Esophagus muscularis mucosa (tissue), 4 donors: ENCODE measurements around the gene ZFP92. TPM values are rescaled to one million over a fixed set of nuclear protein-coding genes. Genes with fewer than 3 reads are reported as not detected.

Source experiments
- DNase-seq: peaks from one replicate; pipeline ENCODE4 v3.0.0-alpha.2; 2017; ENCODE audit errors: extremely low spot score
- H3K27ac ChIP-seq, 4 donors: fragments of 200-600 bp; sonication (generic); replicated peaks in 1 of 4; 1 replicate in 3 of 4; 2 replicates in 1 of 4; pipeline ENCODE4 v1.5.1; 2016 to 2019; ENCODE audit warnings: mild to moderate bottlenecking in 1 of 4
- H3K27me3 ChIP-seq, 4 donors: fragments of 200-600 bp; sonication (generic); one replicate each; pipeline versions ENCODE4 v1.5.1 to v1.6.0; 2016 to 2019
- H3K36me3 ChIP-seq, 4 donors: fragments of 200-600 bp; sonication (generic); one replicate each; pipeline ENCODE4 v1.5.1; 2016 to 2019
- H3K4me1 ChIP-seq, 4 donors: fragments of 200-600 bp; sonication (generic); one replicate each; pipeline ENCODE4 v1.5.1; 2016 to 2019
- H3K4me3 ChIP-seq, 4 donors: fragments of 200-600 bp; sonication (generic); 1 replicate in 2 of 4; 2 replicates in 2 of 4; pipeline ENCODE4 v1.5.1; 2016 to 2019; ENCODE audit warnings: mild to moderate bottlenecking in 4 of 4, moderate library complexity in 1 of 4
- H3K9me3 ChIP-seq, 4 donors: fragments of 200-600 bp; sonication (generic); 1 replicate in 3 of 4; 2 replicates in 1 of 4; pipeline ENCODE4 v1.5.1; 2016 to 2019
- CTCF ChIP-seq, 3 experiments: fragments of 200-600 bp in 2 of 3; fragments of 450-650 bp in 1 of 3; sonication (generic) in 2 of 3; IDR thresholded peaks; one replicate each; pipeline ENCODE4 v1.5.1; 2017 to 2019; ENCODE audit warnings: antibody characterized with exemption in 3 of 3, mild to moderate bottlenecking in 2 of 3, moderate library complexity in 1 of 3
- EP300 ChIP-seq: sonication (generic); formaldehyde crosslinking; IDR thresholded peaks from one replicate; pipeline ENCODE4 v1.6.1; 2017; ENCODE audit warnings: antibody characterized with exemption
- POLR2A ChIP-seq: fragments of 450-650 bp; IDR thresholded peaks from one replicate; pipeline ENCODE4 v1.6.1; 2017; ENCODE audit warnings: antibody characterized with exemption, moderate library complexity, mild to moderate bottlenecking, low read depth
- POLR2AphosphoS5 ChIP-seq, 2 donors: sonication (generic); formaldehyde crosslinking; IDR thresholded peaks; one replicate each; pipeline ENCODE4 v1.6.1; 2017; ENCODE audit warnings: antibody characterized with exemption in 2 of 2
- WGBS: methylation state at CpG from one replicate; pipeline ENCODE4 v1.1.5; 2018; 5-methylcytosine and 5-hydroxymethylcytosine counted together
- intact Hi-C: fragments of 100-400 bp; cut with DNase I; formaldehyde crosslinking; loops from one replicate; pipeline ENCODE4 v1.15.1; 2023
- total RNA-seq, 4 donors: library from RNA; depleted of rRNA; stranded (reverse); fragments of >200 nt; gene quantifications; one replicate each; pipeline versions ENCODE4 v1.1.0 to v1.2.1, GENCODE V29; 2016

ZFP92 gene
- total RNA-seq, 4 donors from 2014 or later = 1.2 to 3.2 (median 2.5) TPM

- Histone ChIP-seq H3K27ac (no peak overlapping the region), H3K4me1 (no peaks in the 10 kb centered on the region), H3K9me3 (no peaks in the 10 kb centered on the region), H3K4me3 (no peak overlapping the region), H3K27me3 (no peaks in the 10 kb centered on the region), H3K36me3 (peaks cover 0 to 26% (median 10%) of the 10 kb centered on the region in 4 donors)
- no peak for DNase-seq
- intact Hi-C loops = no loop called here
- TF ChIP-seq POLR2AphosphoS5 (IDR thresholded peaks at IDR 0.05) (no peak), POLR2A (no peak), CTCF (IDR thresholded peaks at IDR 0.05) (no peak), EP300 (no peak)
- 91% methylated on average over 18 of the region's 18 CpGs for WGBS
Observed at GRCh38 chrX:153421856-153422255, 10.6 kb downstream of the ZFP92 start.

- no peak for TF ChIP-seq POLR2A
- TF ChIP-seq CTCF (IDR thresholded peaks at IDR 0.05) = no peak
- TF ChIP-seq EP300 = no peak
- TF ChIP-seq POLR2AphosphoS5 (IDR thresholded peaks at IDR 0.05) = no peak
- Histone ChIP-seq H3K36me3 (peaks cover 0 to 26% (median 10%) of the 10 kb centered on the region in 4 donors), H3K27ac (no peak overlapping the region), H3K27me3 (no peaks in the 10 kb centered on the region), H3K4me1 (no peaks in the 10 kb centered on the region), H3K9me3 (no peaks in the 10 kb centered on the region), H3K4me3 (no peak overlapping the region)
- WGBS = 83% methylated on average over 8 of the region's 8 CpGs
- intact Hi-C loops = no loop called here
- DNase-seq = no peak
Observed at GRCh38 chrX:153423652-153424051, 12.4 kb downstream of the ZFP92 start.

GRCh38 chrX:153426204-153426603, 14.9 kb downstream of the ZFP92 start:
- Histone ChIP-seq H3K27me3 (no peaks in the 10 kb centered on the region), H3K36me3 (peaks cover 0 to 11% (median 4%) of the 10 kb centered on the region in 4 donors), H3K9me3 (peaks cover 0 to 7% (median 0%) of the 10 kb centered on the region in 4 donors), H3K27ac (no peak overlapping the region), H3K4me1 (no peaks in the 10 kb centered on the region), H3K4me3 (no peak overlapping the region)
- intact Hi-C loops = no loop called here
- WGBS = 92% methylated on average over 3 of the region's 3 CpGs
- TF ChIP-seq CTCF (IDR thresholded peaks at IDR 0.05) = no peak
- no peak for TF ChIP-seq POLR2AphosphoS5 (IDR thresholded peaks at IDR 0.05)
- no peak for TF ChIP-seq POLR2A
- no peak for TF ChIP-seq EP300
- DNase-seq = no peak

- DNase-seq = no peak
- Histone ChIP-seq H3K4me3 (no peak overlapping the region), H3K36me3 (no peaks in the 10 kb centered on the region), H3K4me1 (no peaks in the 10 kb centered on the region), H3K27ac (no peak overlapping the region), H3K27me3 (no peaks in the 10 kb centered on the region), H3K9me3 (peaks cover 0 to 13% (median 0%) of the 10 kb centered on the region in 4 donors)
- WGBS = 85% methylated on average over 6 of the region's 6 CpGs
- intact Hi-C loops = no loop called here
- TF ChIP-seq EP300 (no peak), POLR2AphosphoS5 (IDR thresholded peaks at IDR 0.05) (no peak)
Observed at GRCh38 chrX:153430796-153431195, 19.5 kb downstream of the ZFP92 start.

GRCh38 chrX:153433161-153433680, 21.9 kb downstream of the ZFP92 start:
- Histone ChIP-seq H3K27ac (no peak overlapping the region), H3K4me1 (no peaks in the 10 kb centered on the region), H3K36me3 (no peaks in the 10 kb centered on the region), H3K4me3 (no peak overlapping the region), H3K27me3 (no peaks in the 10 kb centered on the region), H3K9me3 (peaks cover 0 to 13% (median 0%) of the 10 kb centered on the region in 4 donors)
- intact Hi-C loops = no loop called here
- no peak for DNase-seq
- TF ChIP-seq EP300 = no peak
- no peak for TF ChIP-seq POLR2AphosphoS5 (IDR thresholded peaks at IDR 0.05)
- no peak for TF ChIP-seq POLR2A
- 76% methylated on average over 12 of the region's 12 CpGs for WGBS
